CD4-positive, alpha-beta T cell (primary cell): ENCODE data around the gene BCL7B. TPM values are rescaled to one million over a fixed set of nuclear protein-coding genes. Genes with fewer than 3 reads are reported as not detected.

Source experiments
- ATAC-seq: fragments of 200-7000 bp; cut with Tn5 transposase; one replicate; pipeline ENCODE4 v1.10.0; 2022; ENCODE audit warnings: mild to moderate bottlenecking; ENCODE audit not compliant: poor library complexity
- CTCF ChIA-PET: fragments of 350-600 bp; sonication (Branson Sonifier 250); formaldehyde crosslinking; loops from one replicate; lab custom pipeline; 2021; ENCODE audit warnings: antibody characterized with exemption, inconsistent platforms; lab: Charles Lee
- POLR2A ChIA-PET: fragments of 350-600 bp; sonication (Branson Sonifier 250); formaldehyde crosslinking; loops from one replicate; lab custom pipeline; 2021; ENCODE audit warnings: antibody characterized with exemption, inconsistent platforms; lab: Charles Lee
- DNase-seq, 14 experiments: peaks; one replicate each; pipeline ENCODE4 v3.0.0-alpha.2; 2013 to 2020; ENCODE audit warnings: mixed read lengths in 2 of 14
- H3K27ac ChIP-seq, 2 donors: one replicate each; pipeline versions ENCODE4 v1.5.1 to v1.7.0; 2013; ENCODE audit warnings: low read length in 2 of 2, low read depth in 1 of 2, mild to moderate bottlenecking in 1 of 2
- H3K27me3 ChIP-seq, 2 experiments: 1 replicate in 1 of 2; 2 replicates in 1 of 2; pipeline versions ENCODE4 v1.6.1 to v1.7.0; 2013; ENCODE audit warnings: low read length in 2 of 2, control low read depth in 1 of 2, mild to moderate bottlenecking in 1 of 2, moderate library complexity in 1 of 2; ENCODE audit not compliant: insufficient read depth in 2 of 2, control insufficient read depth in 1 of 2
- H3K36me3 ChIP-seq: one replicate; pipeline ENCODE4 v1.6.1; 2013; ENCODE audit warnings: low read length, control low read depth; ENCODE audit not compliant: insufficient read depth
- H3K4me1 ChIP-seq: one replicate; pipeline ENCODE4 v1.6.1; 2013; ENCODE audit warnings: low read length, control low read depth; ENCODE audit not compliant: insufficient read depth
- H3K4me3 ChIP-seq: one replicate; pipeline ENCODE4 v1.5.1; 2013; ENCODE audit warnings: mild to moderate bottlenecking, low read length, moderate library complexity
- H3K9me3 ChIP-seq, 2 experiments: 1 replicate in 1 of 2; 2 replicates in 1 of 2; pipeline versions ENCODE4 v1.6.1 to v1.7.0; 2013; ENCODE audit warnings: low read length in 2 of 2, mild to moderate bottlenecking in 2 of 2, control low read depth in 1 of 2, moderate library complexity in 1 of 2; ENCODE audit not compliant: control insufficient read depth in 1 of 2, insufficient read depth in 1 of 2
- H3K27ac Mint-ChIP-seq: one replicate; pipeline ENCODE4 v1.8.0; 2020; ENCODE audit warnings: mixed read lengths
- H3K27me3 Mint-ChIP-seq: one replicate; pipeline ENCODE4 v1.8.0; 2021; ENCODE audit warnings: mixed read lengths
- H3K36me3 Mint-ChIP-seq: one replicate; pipeline ENCODE4 v1.8.0; 2021; ENCODE audit warnings: low read depth, mixed read lengths
- H3K4me1 Mint-ChIP-seq: one replicate; pipeline ENCODE4 v1.8.0; 2021; ENCODE audit warnings: low read depth, mixed read lengths
- H3K4me3 Mint-ChIP-seq: one replicate; pipeline ENCODE4 v1.8.0; 2020; ENCODE audit warnings: mild to moderate bottlenecking, mixed read lengths
- H3K9me3 Mint-ChIP-seq: one replicate; pipeline ENCODE4 v1.8.0; 2020; ENCODE audit warnings: mixed read lengths
- CTCF ChIP-seq: fragments of 200-600 bp; IDR thresholded peaks from one replicate; pipeline ENCODE4 v1.8.0; 2022; ENCODE audit warnings: antibody characterized with exemption, mild to moderate bottlenecking
- intact Hi-C, 2 experiments: fragments of 100-400 bp; cut with DNase I in 1 of 2; cut with micrococcal nuclease in 1 of 2; formaldehyde crosslinking; loops; one replicate each; pipeline versions ENCODE4 v1.15.1 to v1.9.0; 2023 to 2025; cut with DNase I, micrococcal nuclease
- total RNA-seq, 174 experiments: library from RNA in 2 of 174; stranded (reverse) in 2 of 174; gene quantifications; one replicate each; pipeline ENCODE4 v1.2.3 and lab custom pipeline; 2021 to 2026

Gene BCL7B
- total RNA-seq, 2 experiments from 2014 or later: 102 TPM

- no peak for TF ChIP-seq CTCF
- no peaks in the 10 kb centered on the region for H3K36me3 ChIP-seq
- DNase-seq: no peak
- Mint-ChIP-seq H3K4me3 (no peak overlapping the region), H3K27me3 (peaks cover 30% of the 10 kb centered on the region), H3K9me3 (no peaks in the 10 kb centered on the region), H3K4me1 (no peaks in the 10 kb centered on the region), H3K27ac (no peak overlapping the region), H3K36me3 (no peaks in the 10 kb centered on the region)
- no peak overlapping the region for H3K4me3 ChIP-seq
- no peaks in the 10 kb centered on the region for H3K4me1 ChIP-seq
- ChIA-PET POLR2A (no interaction called here), CTCF (no interaction called here)
- peaks cover 0 to 5% of the 10 kb centered on the region in 2 experiments for H3K27me3 ChIP-seq
- ATAC-seq: no peak
- no peak overlapping the region for H3K27ac ChIP-seq
- intact Hi-C loops: no loop called here
- peaks cover 0 to 9% of the 10 kb centered on the region in 2 experiments for H3K9me3 ChIP-seq
Measured at GRCh38 chr7:73597978-73598782, 40.7 kb upstream of the BCL7B start.

DNA sequence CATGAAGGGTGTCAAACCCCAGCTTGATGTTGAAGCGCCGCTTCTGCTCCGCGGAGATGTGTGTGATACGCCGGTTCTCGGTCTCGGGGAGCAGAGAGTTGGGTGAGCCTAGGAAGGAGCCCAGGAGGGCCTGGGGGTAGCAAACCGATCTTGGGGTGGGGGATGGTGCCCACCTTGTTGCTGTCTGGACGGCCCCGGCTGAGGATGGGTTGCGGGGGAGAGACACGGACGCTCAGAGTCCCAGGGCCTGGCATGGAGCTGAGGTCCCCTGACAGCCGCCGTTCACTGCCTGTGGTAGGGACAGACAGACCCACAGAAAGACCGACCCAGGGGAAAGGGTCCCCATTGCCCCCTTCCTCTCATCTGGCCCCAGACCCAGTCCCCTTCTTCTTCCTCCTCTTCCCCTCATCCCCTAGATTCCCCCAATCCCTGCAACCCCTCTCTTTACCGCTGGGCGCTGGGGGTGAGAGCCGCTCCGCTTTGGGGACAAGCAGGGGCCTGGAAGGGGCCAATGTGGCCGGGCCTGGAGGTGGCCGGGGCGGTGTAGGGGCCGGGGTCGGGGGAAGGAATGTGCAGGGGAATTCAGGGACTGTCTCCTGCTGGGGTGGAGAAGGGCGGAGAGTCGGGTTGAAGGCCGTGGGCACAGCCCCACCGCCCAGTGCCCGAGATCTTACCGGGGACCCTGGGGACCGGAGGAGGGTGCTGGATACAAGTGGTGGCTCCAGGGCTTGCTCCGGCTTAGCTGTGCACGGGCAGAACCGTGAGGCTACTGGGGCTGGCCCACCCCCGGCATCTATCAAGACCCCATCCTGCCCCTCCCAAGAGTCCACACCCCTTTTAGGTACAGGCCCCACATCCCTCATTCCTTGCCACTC, 38.9 kb upstream of the BCL7B start:
- no peaks in the 10 kb centered on the region for H3K36me3 ChIP-seq
- H3K27me3 ChIP-seq: peaks cover 0 to 4% of the 10 kb centered on the region in 2 experiments
- Mint-ChIP-seq H3K27ac (no peak overlapping the region), H3K9me3 (no peaks in the 10 kb centered on the region), H3K4me3 (no peak overlapping the region), H3K27me3 (peaks cover 25% of the 10 kb centered on the region), H3K4me1 (no peaks in the 10 kb centered on the region), H3K36me3 (no peaks in the 10 kb centered on the region)
- DNase-seq (no peak), ATAC-seq (no peak)
- H3K4me3 ChIP-seq: no peak overlapping the region
- no peak overlapping the region for H3K27ac ChIP-seq
- H3K9me3 ChIP-seq: no peaks in the 10 kb centered on the region
- ChIA-PET CTCF (no interaction called here), POLR2A (no interaction called here)
- intact Hi-C loops: no loop called here
- no peaks in the 10 kb centered on the region for H3K4me1 ChIP-seq
- no peak for TF ChIP-seq CTCF

DNA sequence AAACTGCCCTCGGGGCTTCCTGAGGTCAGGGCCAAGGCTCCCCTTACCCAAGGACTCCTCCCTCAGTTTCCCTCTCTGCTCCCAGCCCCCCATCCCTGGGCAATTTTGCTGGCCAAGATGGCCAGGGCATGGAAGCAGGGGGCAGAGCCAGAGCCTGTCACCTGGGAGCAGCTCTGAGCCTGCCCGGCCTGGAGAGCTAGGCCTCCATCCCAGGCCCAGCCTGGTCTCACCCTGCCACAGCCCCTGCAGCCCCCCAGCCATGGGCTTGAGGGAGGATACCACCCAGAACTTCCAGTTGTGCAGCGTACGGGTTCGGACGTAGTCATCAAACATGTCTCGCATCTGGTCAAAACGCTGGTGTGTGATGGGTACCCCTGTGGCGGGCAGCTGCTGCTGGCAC, 37.9 kb upstream of the BCL7B start:
- no peak overlapping the region for H3K27ac Mint-ChIP-seq
- Histone ChIP-seq H3K36me3 (no peaks in the 10 kb centered on the region), H3K4me3 (no peak overlapping the region), H3K9me3 (no peaks in the 10 kb centered on the region), H3K27ac (no peak overlapping the region), H3K4me1 (no peaks in the 10 kb centered on the region), H3K27me3 (peaks cover 0 to 4% of the 10 kb centered on the region in 2 experiments)
- H3K4me1 Mint-ChIP-seq: no peaks in the 10 kb centered on the region
- no peaks in the 10 kb centered on the region for H3K36me3 Mint-ChIP-seq
- POLR2A ChIA-PET: no interaction called here
- DNase-seq: no peak
- CTCF ChIA-PET: no interaction called here
- no peak overlapping the region for H3K4me3 Mint-ChIP-seq
- intact Hi-C loops: no loop called here
- peaks cover 25% of the 10 kb centered on the region for H3K27me3 Mint-ChIP-seq
- H3K9me3 Mint-ChIP-seq: no peaks in the 10 kb centered on the region
- ATAC-seq: no peak
- TF ChIP-seq CTCF: no peak
